H9 (cell line): ENCODE results near the gene KCNQ2. TPM values are rescaled to one million over a fixed set of nuclear protein-coding genes. Genes with fewer than 3 reads are reported as not detected.

ENCODE experiments used
- DNase-seq: peaks from one replicate; pipeline ENCODE4 v3.0.0-alpha.2; 2017
- H2AFZ ChIP-seq: one replicate; pipeline ENCODE4 v1.6.1; 2013; ENCODE audit warnings: mild to moderate bottlenecking, low read length, control low read depth, moderate library complexity
- H2AK5ac ChIP-seq: 2 replicates; pipeline ENCODE4 v1.6.1; 2013; ENCODE audit warnings: low read length, control low read depth, mixed read lengths; ENCODE audit not compliant: insufficient read length
- H2BK120ac ChIP-seq: one replicate; pipeline ENCODE4 v1.6.1; 2013; ENCODE audit warnings: low read depth, mild to moderate bottlenecking, low read length, control low read depth, inconsistent platforms; ENCODE audit not compliant: poor library complexity, severe bottlenecking
- H2BK12ac ChIP-seq: 2 replicates; pipeline ENCODE4 v1.6.1; 2013; ENCODE audit warnings: low read length, control low read depth, mixed read lengths, low read depth; ENCODE audit not compliant: insufficient read length
- H2BK15ac ChIP-seq: 2 replicates; pipeline ENCODE4 v1.6.1; 2013; ENCODE audit warnings: low read depth, low read length, control low read depth
- H2BK20ac ChIP-seq: one replicate; pipeline ENCODE4 v1.6.1; 2013; ENCODE audit warnings: low read depth, mild to moderate bottlenecking, low read length, control low read depth, inconsistent platforms; ENCODE audit not compliant: poor library complexity, severe bottlenecking
- H2BK5ac ChIP-seq: 2 replicates; pipeline ENCODE4 v1.6.1; 2013; ENCODE audit warnings: low read length, control low read depth, mixed read lengths; ENCODE audit not compliant: insufficient read length
- H3K14ac ChIP-seq: 2 replicates; pipeline ENCODE4 v1.6.1; 2013; ENCODE audit warnings: low read length, control low read depth; ENCODE audit not compliant: insufficient read depth
- H3K18ac ChIP-seq: 2 replicates; pipeline ENCODE4 v1.6.1; 2013; ENCODE audit warnings: low read depth, mild to moderate bottlenecking, mixed read lengths, low read length, control low read depth; ENCODE audit not compliant: insufficient read length
- H3K23ac ChIP-seq: 2 replicates; pipeline ENCODE4 v1.6.1; 2013; ENCODE audit warnings: low read length, control low read depth, mixed read lengths, low read depth; ENCODE audit not compliant: insufficient read length
- H3K23me2 ChIP-seq: 2 replicates; pipeline ENCODE4 v1.6.1; 2013; ENCODE audit warnings: low read depth, mild to moderate bottlenecking, mixed read lengths, low read length, control low read depth; ENCODE audit not compliant: insufficient read length, poor library complexity, severe bottlenecking
- H3K27ac ChIP-seq: 2 replicates; pipeline ENCODE4 v1.5.1; 2013; ENCODE audit warnings: low read length, control low read depth, mixed read lengths, low read depth; ENCODE audit not compliant: insufficient read length
- H3K27me3 ChIP-seq: 2 replicates; pipeline ENCODE4 v1.6.1; 2013; ENCODE audit warnings: low read length, control low read depth, inconsistent platforms; ENCODE audit not compliant: insufficient read depth
- H3K4ac ChIP-seq: 2 replicates; pipeline ENCODE4 v1.6.1; 2013; ENCODE audit warnings: low read depth, mild to moderate bottlenecking, control low read depth, inconsistent platforms, low read length, moderate library complexity
- H3K4me1 ChIP-seq: 2 replicates; pipeline ENCODE4 v1.6.1; 2013; ENCODE audit warnings: low read length, control low read depth, inconsistent platforms; ENCODE audit not compliant: insufficient read depth
- H3K4me2 ChIP-seq: 2 replicates; pipeline ENCODE4 v1.6.1; 2013; ENCODE audit warnings: low read length, control low read depth, mixed read lengths; ENCODE audit not compliant: insufficient read length, insufficient read depth
- H3K56ac ChIP-seq: 2 replicates; pipeline ENCODE4 v1.6.1; 2013; ENCODE audit warnings: low read depth, mild to moderate bottlenecking, mixed read lengths, low read length, control low read depth; ENCODE audit not compliant: insufficient read length
- H3K79me1 ChIP-seq: 2 replicates; pipeline ENCODE4 v1.6.1; 2013; ENCODE audit warnings: low read depth, mild to moderate bottlenecking, moderate library complexity, low read length, control low read depth, inconsistent platforms; ENCODE audit not compliant: insufficient read depth, poor library complexity, severe bottlenecking
- H3K79me2 ChIP-seq: 2 replicates; pipeline ENCODE4 v1.6.1; 2013; ENCODE audit warnings: low read length, control low read depth, inconsistent platforms; ENCODE audit not compliant: insufficient read depth
- H3K9ac ChIP-seq: 2 replicates; pipeline ENCODE4 v1.6.1; 2013; ENCODE audit warnings: low read length, control low read depth, mixed read lengths; ENCODE audit not compliant: insufficient read length; ENCODE audit errors: extremely low read depth
- H3K9me3 ChIP-seq: one replicate; pipeline ENCODE4 v1.6.1; 2013; ENCODE audit warnings: low read depth, low read length, inconsistent platforms; ENCODE audit not compliant: control insufficient read depth
- H3T11ph ChIP-seq: one replicate; pipeline ENCODE4 v1.6.1; 2013; ENCODE audit warnings: mild to moderate bottlenecking, low read length, control low read depth, inconsistent platforms
- H4K20me1 ChIP-seq: one replicate; pipeline ENCODE4 v1.6.1; 2013; ENCODE audit not compliant: control insufficient read depth, insufficient read length, insufficient read depth
- H4K5ac ChIP-seq: 2 replicates; pipeline ENCODE4 v1.6.1; 2013; ENCODE audit warnings: low read depth, mild to moderate bottlenecking, mixed read lengths, low read length, control low read depth; ENCODE audit not compliant: insufficient read length
- H4K8ac ChIP-seq: replicated peaks from 2 replicates; pipeline ENCODE4 v1.6.1; 2013; ENCODE audit warnings: low read length, control low read depth, mixed read lengths, low read depth; ENCODE audit not compliant: insufficient read length
- H4K91ac ChIP-seq: 2 replicates; pipeline ENCODE4 v1.6.1; 2013; ENCODE audit warnings: low read depth, mild to moderate bottlenecking, moderate library complexity, mixed read lengths, low read length, control low read depth; ENCODE audit not compliant: insufficient read length
- H3K27ac Mint-ChIP-seq, 3 experiments: 2 replicates in 2 of 3; 3 replicates in 1 of 3; pipeline ENCODE4 v1.8.0; 2020 to 2021; ENCODE audit warnings: mixed read lengths in 3 of 3, mild to moderate bottlenecking in 1 of 3, moderate library complexity in 1 of 3
- H3K27me3 Mint-ChIP-seq: 2 replicates; pipeline ENCODE4 v1.8.0; 2021; ENCODE audit warnings: low read depth, mild to moderate bottlenecking, moderate library complexity, mixed read lengths
- H3K36me3 Mint-ChIP-seq, 3 experiments: 2 replicates in 2 of 3; 3 replicates in 1 of 3; pipeline ENCODE4 v1.8.0; 2020 to 2021; ENCODE audit warnings: low read depth in 3 of 3, mixed read lengths in 3 of 3; ENCODE audit not compliant: insufficient read depth in 1 of 3
- H3K4me1 Mint-ChIP-seq, 2 experiments: 2 replicates each; pipeline ENCODE4 v1.8.0; 2020; ENCODE audit warnings: mixed read lengths in 2 of 2
- H3K4me3 Mint-ChIP-seq, 2 experiments: 2 replicates in 1 of 2; 3 replicates in 1 of 2; pipeline ENCODE4 v1.8.0; 2020 to 2021; ENCODE audit warnings: mild to moderate bottlenecking in 2 of 2, mixed read lengths in 2 of 2, moderate library complexity in 1 of 2
- H3K9me3 Mint-ChIP-seq, 2 experiments: 2 replicates in 1 of 2; 3 replicates in 1 of 2; pipeline ENCODE4 v1.8.0; 2020; ENCODE audit warnings: mild to moderate bottlenecking in 2 of 2, mixed read lengths in 2 of 2, moderate library complexity in 1 of 2
- WGBS: extraction: QIAGEN DNeasy Blood & Tissue Kit; methylation state at CpG from one replicate; pipeline ENCODE4 v1.1.7; 2013; ENCODE audit warnings: missing lambda C conversion rate, low lambda C conversion rate, mixed read lengths; ENCODE audit not compliant: insufficient read length; ENCODE audit errors: extremely low coverage; 5-methylcytosine and 5-hydroxymethylcytosine counted together
- total RNA-seq: library from RNA; stranded (reverse); gene quantifications from 2 replicates; pipeline ENCODE4 v1.2.1, GENCODE V29; 2021
- TF ChIP-seq, protein P1 (sequence below): fragments of 200-600 bp; sonication (generic); conservative IDR thresholded peaks from 3 replicates; pipeline ENCODE4 v1.8.0; 2021; ENCODE audit warnings: antibody characterized with exemption, mild to moderate bottlenecking

KCNQ2 gene
- total RNA-seq, 1 experiment from 2014 or later = 69.2 TPM

DNA sequence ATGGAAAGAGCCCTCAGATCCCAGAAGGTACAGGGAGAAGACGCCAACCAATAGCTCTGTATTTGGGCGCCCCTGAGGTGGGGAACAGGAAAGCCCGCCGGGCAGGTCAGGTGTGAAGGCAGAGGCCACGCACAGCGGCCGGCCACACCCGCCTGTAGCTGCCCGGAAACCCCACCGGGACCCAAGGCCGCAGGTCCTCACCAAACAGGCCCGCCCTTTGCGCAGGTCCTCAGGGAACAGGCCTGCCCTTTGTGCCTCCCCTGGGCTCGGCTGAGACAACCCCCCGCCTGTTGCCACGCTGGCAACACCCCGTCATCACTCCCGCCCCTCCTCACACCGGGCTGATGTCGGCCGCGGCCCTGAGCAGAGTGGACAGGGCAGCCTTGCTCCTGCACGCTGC is 66.4 kb downstream of the KCNQ2 start:
- no peak overlapping the region for H3K56ac ChIP-seq
- no peak for DNase-seq
- no peak overlapping the region for H3K27ac ChIP-seq
- no peaks in the 10 kb centered on the region for H3K27me3 ChIP-seq
- H3K23me2 ChIP-seq = no peaks in the 10 kb centered on the region
- H3K18ac ChIP-seq = no peak overlapping the region
- no peaks in the 10 kb centered on the region for H3K4me1 ChIP-seq
- no peak overlapping the region for H2BK5ac ChIP-seq
- no CpG with 5 or more reads among the region's 23 CpGs for WGBS
- no peak overlapping the region for H3K9ac ChIP-seq
- H2AFZ ChIP-seq = no peak overlapping the region
- no peak overlapping the region for H3K4ac ChIP-seq
- H3K36me3 Mint-ChIP-seq = no peaks in the 10 kb centered on the region
- H4K8ac ChIP-seq = no peak overlapping the region
- no peak overlapping the region for H3K23ac ChIP-seq
- H2BK12ac ChIP-seq = no peak overlapping the region
- H3K79me2 ChIP-seq = no peaks in the 10 kb centered on the region
- H2BK120ac ChIP-seq = no peak overlapping the region
- H2AK5ac ChIP-seq = no peak overlapping the region
- no peak overlapping the region for H2BK15ac ChIP-seq
- H3K79me1 ChIP-seq = no peaks in the 10 kb centered on the region
- H3K4me1 Mint-ChIP-seq = peaks cover 6 to 31% of the 10 kb centered on the region in 2 experiments
- H3K27ac Mint-ChIP-seq = no peak overlapping the region
- no peak overlapping the region for H3K4me3 Mint-ChIP-seq
- H3T11ph ChIP-seq = no peak overlapping the region
- no peaks in the 10 kb centered on the region for H3K9me3 ChIP-seq
- peaks cover 4% of the 10 kb centered on the region for H3K27me3 Mint-ChIP-seq
- TF ChIP-seq, protein P1, sequence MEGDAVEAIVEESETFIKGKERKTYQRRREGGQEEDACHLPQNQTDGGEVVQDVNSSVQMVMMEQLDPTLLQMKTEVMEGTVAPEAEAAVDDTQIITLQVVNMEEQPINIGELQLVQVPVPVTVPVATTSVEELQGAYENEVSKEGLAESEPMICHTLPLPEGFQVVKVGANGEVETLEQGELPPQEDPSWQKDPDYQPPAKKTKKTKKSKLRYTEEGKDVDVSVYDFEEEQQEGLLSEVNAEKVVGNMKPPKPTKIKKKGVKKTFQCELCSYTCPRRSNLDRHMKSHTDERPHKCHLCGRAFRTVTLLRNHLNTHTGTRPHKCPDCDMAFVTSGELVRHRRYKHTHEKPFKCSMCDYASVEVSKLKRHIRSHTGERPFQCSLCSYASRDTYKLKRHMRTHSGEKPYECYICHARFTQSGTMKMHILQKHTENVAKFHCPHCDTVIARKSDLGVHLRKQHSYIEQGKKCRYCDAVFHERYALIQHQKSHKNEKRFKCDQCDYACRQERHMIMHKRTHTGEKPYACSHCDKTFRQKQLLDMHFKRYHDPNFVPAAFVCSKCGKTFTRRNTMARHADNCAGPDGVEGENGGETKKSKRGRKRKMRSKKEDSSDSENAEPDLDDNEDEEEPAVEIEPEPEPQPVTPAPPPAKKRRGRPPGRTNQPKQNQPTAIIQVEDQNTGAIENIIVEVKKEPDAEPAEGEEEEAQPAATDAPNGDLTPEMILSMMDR = no peak
- H3K4me2 ChIP-seq = no peak overlapping the region
- no peak overlapping the region for H2BK20ac ChIP-seq
- no peaks in the 10 kb centered on the region; a peak in 1 of 5 replicates for H3K9me3 Mint-ChIP-seq
- no peaks in the 10 kb centered on the region for H4K20me1 ChIP-seq
- H4K91ac ChIP-seq = no peak overlapping the region
- no peak overlapping the region for H4K5ac ChIP-seq
- H3K14ac ChIP-seq = no peak overlapping the region; the same call in 1 of the 2 replicates
